ENCODE measurements around the gene ANKRD11. TPM values are rescaled to one million over a fixed set of nuclear protein-coding genes. Genes with fewer than 3 reads are reported as not detected.

ANKRD11 gene
- polyA plus RNA-seq, 2 donors = 37.1 to 73.5 TPM

DNA sequence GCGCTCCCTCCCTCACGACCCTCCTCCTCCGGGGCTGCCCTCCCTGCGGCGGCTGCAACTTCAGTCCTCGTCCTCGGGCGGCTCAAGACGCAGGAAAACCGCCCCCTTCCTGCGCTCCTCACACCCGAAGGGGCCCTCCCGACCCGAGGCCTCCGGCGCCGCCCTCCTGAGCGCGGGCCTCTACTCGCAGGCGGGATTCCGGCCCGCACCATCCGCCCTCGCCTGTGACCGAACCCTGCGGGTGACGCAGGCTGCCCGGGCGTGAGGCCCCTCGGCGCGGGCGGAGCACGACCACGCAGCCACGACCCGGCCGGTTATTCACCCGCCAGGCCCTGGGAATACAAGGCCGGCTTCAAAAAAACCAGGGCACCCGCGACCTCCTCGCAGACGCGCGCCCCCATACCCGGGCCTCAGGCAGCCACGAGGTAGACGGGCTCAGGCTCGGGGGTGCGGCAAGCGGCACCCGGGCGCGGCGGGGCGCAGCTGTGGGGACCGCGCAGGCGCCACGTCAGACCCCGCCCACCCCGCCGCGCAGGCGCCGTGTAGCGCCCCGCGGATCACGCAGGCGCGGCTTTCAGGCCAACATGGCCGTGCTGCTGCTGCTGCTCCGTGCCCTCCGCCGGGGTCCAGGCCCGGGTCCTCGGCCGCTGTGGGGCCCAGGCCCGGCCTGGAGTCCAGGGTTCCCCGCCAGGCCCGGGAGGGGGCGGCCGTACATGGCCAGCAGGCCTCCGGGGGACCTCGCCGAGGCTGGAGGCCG lies 17.7 kb upstream of the ANKRD11 start, which contains the start of gene SPG7:
TSS of gene SPG7 (plus strand) at position 570 of the 757 bp plus-strand sequence. CDS start at position 585, 15 bp downstream.
- WGBS, 2 donors = 0% methylated on average over 83 to 90 of the region's 90 CpGs
- H3K4me1 ChIP-seq (ENCODE audit: control insufficient read depth in 2 of 2, insufficient read depth in 2 of 2, low read length in 1 of 2) = peaks cover 5 to 13% of the 10 kb centered on the region in 2 donors
- no peaks in the 10 kb centered on the region for H3K9me3 ChIP-seq (ENCODE audit: control insufficient read depth in 2 of 2, insufficient read depth in 1 of 2, low read depth in 1 of 2, low read length in 1 of 2)
- no peaks in the 10 kb centered on the region for H3K27me3 ChIP-seq (ENCODE audit: control insufficient read depth in 1 of 2, insufficient read depth in 2 of 2, low read length in 2 of 2)
- peaks cover 5 to 10% of the 10 kb centered on the region in 2 donors for H3K36me3 ChIP-seq (ENCODE audit: control insufficient read depth in 2 of 2, insufficient read depth in 2 of 2, low read length in 1 of 2)
- H3K27ac ChIP-seq (ENCODE audit: low read depth in 2 of 2, low read length in 1 of 2) = peak within 1 kb of the TSS; percentile 94 to 96
- H3K4me3 ChIP-seq (ENCODE audit: low read depth in 1 of 2, low read length in 2 of 2) = peak within 1 kb of the TSS; percentile 88 to 93

DNA sequence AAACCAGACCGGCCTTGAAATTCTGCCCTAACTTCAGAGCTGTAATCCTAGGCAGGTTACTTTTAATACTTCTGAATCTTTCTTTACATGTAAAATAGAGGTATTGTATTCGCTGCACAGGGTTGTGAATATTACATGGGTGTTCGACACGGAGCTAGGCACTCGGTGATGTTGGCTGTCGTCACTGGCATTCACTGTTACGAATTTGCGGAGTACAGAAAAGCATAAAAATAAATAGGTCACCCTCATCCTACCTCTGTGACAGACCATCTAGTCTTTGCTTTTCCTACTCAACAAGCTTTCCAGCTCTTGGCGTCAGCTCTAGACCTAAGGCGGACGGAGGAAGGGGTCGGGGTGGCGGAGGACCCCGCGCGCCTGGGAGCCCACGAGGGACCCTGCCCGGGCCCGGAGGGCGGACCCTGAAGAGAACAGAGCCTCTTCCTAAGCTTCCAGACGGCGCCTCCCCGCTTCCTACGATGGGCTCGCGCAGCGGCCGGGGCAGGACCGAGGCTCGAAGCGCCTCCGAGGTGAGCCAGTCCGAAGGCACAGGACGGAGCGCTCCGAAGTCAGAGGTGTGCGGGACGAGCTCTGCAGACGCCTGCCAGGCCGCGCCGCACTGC lies 17.0 kb upstream of the ANKRD11 start:
- H3K9me3 ChIP-seq (ENCODE audit: control insufficient read depth in 2 of 2, insufficient read depth in 1 of 2, low read depth in 1 of 2, low read length in 1 of 2) = no peaks in the 10 kb centered on the region
- no peaks in the 10 kb centered on the region for H3K27me3 ChIP-seq (ENCODE audit: control insufficient read depth in 1 of 2, insufficient read depth in 2 of 2, low read length in 2 of 2)
- peaks cover 5 to 7% of the 10 kb centered on the region in 2 donors for H3K36me3 ChIP-seq (ENCODE audit: control insufficient read depth in 2 of 2, insufficient read depth in 2 of 2, low read length in 1 of 2)
- 11 to 12% methylated on average over 35 to 42 of the region's 42 CpGs for WGBS, 2 donors
- peak overlapping the region; percentile 94 to 96 for H3K27ac ChIP-seq (ENCODE audit: low read depth in 2 of 2, low read length in 1 of 2)
- H3K4me3 ChIP-seq (ENCODE audit: low read depth in 1 of 2, low read length in 2 of 2) = peak overlapping the region; percentile 88 to 93
- peaks cover 5 to 13% of the 10 kb centered on the region in 2 donors for H3K4me1 ChIP-seq (ENCODE audit: control insufficient read depth in 2 of 2, insufficient read depth in 2 of 2, low read length in 1 of 2)

DNA sequence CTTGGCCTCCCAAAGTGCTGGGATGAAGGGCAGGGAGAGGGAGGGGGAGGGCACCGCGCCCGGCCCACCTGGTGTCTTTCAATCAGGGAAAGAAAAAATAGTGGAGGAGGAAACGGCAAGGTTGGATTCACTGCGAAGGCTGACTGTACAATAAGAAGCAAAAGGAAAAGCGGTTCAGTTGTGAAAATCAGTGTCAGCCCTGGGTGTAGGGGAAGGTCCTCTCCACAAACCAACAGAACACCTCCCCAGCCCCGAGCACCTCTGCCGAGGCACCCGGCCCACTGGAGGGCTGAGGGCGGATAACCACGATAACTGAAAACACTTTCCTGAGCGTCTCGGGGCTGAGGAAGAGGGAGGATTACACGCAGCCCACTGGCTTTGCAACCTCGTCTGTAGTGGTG lies 16.4 kb upstream of the ANKRD11 start:
- Histone ChIP-seq H3K4me3 (ENCODE audit: low read depth in 1 of 2, low read length in 2 of 2) (peak overlapping the region in 1 of 2 donors; percentile 88), H3K4me1 (ENCODE audit: control insufficient read depth in 2 of 2, insufficient read depth in 2 of 2, low read length in 1 of 2) (peaks cover 5 to 13% of the 10 kb centered on the region in 2 donors), H3K36me3 (ENCODE audit: control insufficient read depth in 2 of 2, insufficient read depth in 2 of 2, low read length in 1 of 2) (peaks cover 5 to 7% of the 10 kb centered on the region in 2 donors), H3K27me3 (ENCODE audit: control insufficient read depth in 1 of 2, insufficient read depth in 2 of 2, low read length in 2 of 2) (no peaks in the 10 kb centered on the region), H3K9me3 (ENCODE audit: control insufficient read depth in 2 of 2, insufficient read depth in 1 of 2, low read depth in 1 of 2, low read length in 1 of 2) (no peaks in the 10 kb centered on the region), H3K27ac (ENCODE audit: low read depth in 2 of 2, low read length in 1 of 2) (peak overlapping the region; percentile 94 to 96)
- WGBS, 2 donors = 48 to 65% methylated on average over 15 of the region's 15 CpGs

DNA sequence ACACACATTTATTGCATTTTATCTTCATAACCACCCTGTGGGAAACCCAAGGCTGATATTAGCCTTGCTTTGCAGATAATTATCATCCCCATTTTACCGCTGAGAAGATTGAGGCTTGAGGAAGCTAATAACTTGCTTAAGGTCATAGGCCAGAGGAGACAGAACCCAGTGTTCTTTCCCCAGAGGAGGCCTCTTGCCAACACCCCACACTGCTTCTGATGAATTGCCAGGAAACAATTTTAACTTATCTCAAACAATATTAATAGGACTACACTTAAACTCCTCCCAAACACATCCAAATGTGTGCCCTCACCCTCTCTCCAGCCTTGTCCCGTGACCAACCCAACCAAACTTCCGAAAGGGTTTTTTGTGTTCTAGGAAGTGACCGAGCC lies 15.7 kb upstream of the ANKRD11 start:
- Histone ChIP-seq H3K9me3 (ENCODE audit: control insufficient read depth in 2 of 2, insufficient read depth in 1 of 2, low read depth in 1 of 2, low read length in 1 of 2) (no peaks in the 10 kb centered on the region), H3K27me3 (ENCODE audit: control insufficient read depth in 1 of 2, insufficient read depth in 2 of 2, low read length in 2 of 2) (no peaks in the 10 kb centered on the region), H3K27ac (ENCODE audit: low read depth in 2 of 2, low read length in 1 of 2) (peak overlapping the region; percentile 97 to 98), H3K4me3 (ENCODE audit: low read depth in 1 of 2, low read length in 2 of 2) (peak overlapping the region in 1 of 2 donors; percentile 13), H3K36me3 (ENCODE audit: control insufficient read depth in 2 of 2, insufficient read depth in 2 of 2, low read length in 1 of 2) (peaks cover under 1 to 4% of the 10 kb centered on the region in 2 donors), H3K4me1 (ENCODE audit: control insufficient read depth in 2 of 2, insufficient read depth in 2 of 2, low read length in 1 of 2) (peaks cover 5 to 13% of the 10 kb centered on the region in 2 donors)
- 73 to 80% methylated on average over 4 of the region's 4 CpGs for WGBS, 2 donors

DNA sequence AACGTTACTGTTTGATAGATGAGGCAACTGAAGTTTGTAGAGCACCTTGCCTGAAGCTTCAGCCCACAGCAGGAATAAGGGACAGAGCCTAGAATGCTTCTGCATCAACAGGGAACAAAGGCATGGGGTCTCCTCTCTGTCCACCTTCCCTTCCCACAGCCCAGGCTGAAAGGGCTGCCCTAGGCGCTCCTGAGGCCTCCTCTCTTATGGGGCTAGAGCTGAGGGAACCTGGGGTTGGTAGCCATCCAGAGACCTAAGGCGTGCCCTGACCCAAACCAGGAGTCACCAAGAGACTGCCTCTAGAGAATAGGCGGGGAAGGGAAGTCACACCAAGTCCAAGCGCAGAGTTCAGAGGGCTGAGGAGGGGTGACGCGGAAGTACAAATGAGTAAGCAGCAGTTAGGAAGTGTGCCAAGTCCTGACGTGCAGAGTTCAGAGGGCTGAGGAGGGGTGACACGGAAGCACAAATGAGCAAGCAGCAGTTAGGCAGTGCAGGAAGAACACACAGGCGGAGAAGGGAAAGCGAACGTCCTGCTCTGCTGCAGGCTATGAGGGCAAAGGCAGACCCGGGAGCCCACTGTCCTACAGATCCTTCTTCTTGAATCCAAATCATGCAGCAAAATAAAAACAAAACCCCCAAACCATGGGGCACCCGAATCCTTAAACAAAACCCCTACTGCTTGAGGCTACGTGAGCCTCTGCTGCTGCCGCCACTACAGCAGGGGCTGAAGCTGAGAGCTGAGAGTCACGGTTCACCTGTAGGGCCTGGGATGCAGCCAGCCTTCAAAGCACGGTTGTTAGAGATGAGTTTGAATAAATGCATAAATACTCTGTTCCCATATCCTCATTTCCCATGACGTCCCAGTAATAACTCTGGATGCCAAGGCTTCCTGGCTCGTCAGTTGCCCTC lies 15.1 kb upstream of the ANKRD11 start:
- Histone ChIP-seq H3K27ac (ENCODE audit: low read depth in 2 of 2, low read length in 1 of 2) (peak overlapping the region; percentile 97 to 98), H3K36me3 (ENCODE audit: control insufficient read depth in 2 of 2, insufficient read depth in 2 of 2, low read length in 1 of 2) (peaks cover 0 to under 1% of the 10 kb centered on the region in 2 donors), H3K9me3 (ENCODE audit: control insufficient read depth in 2 of 2, insufficient read depth in 1 of 2, low read depth in 1 of 2, low read length in 1 of 2) (no peaks in the 10 kb centered on the region), H3K4me1 (ENCODE audit: control insufficient read depth in 2 of 2, insufficient read depth in 2 of 2, low read length in 1 of 2) (peaks cover 5 to 13% of the 10 kb centered on the region in 2 donors), H3K27me3 (ENCODE audit: control insufficient read depth in 1 of 2, insufficient read depth in 2 of 2, low read length in 2 of 2) (no peaks in the 10 kb centered on the region), H3K4me3 (ENCODE audit: low read depth in 1 of 2, low read length in 2 of 2) (peak overlapping the region in 1 of 2 donors; percentile 13)
- 21 to 24% methylated on average over 20 of the region's 20 CpGs for WGBS, 2 donors

DNA sequence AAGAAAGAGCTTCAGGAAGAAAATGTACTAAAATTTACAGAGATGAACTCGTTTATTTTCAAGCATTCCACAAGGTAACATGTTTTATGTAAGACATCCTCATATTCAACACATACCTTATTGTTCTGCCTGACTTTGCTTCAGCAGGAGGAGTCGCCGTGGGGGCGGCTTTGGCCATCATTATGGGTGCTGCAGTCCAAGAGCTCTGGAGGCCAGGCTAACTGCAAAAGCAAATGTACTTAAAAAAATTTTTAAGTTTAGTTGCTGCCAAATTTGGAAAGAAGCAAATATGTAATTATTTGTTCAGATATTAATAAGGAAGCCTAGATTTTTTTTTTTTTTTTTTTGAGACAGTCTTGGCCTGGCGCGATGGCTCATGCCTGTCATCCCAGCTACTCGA lies 13.7 kb upstream of the ANKRD11 start:
- H3K4me3 ChIP-seq (ENCODE audit: low read depth in 1 of 2, low read length in 2 of 2) = no peak overlapping the region
- 75 to 80% methylated on average over 7 of the region's 7 CpGs for WGBS, 2 donors
- peaks cover 5 to 13% of the 10 kb centered on the region in 2 donors for H3K4me1 ChIP-seq (ENCODE audit: control insufficient read depth in 2 of 2, insufficient read depth in 2 of 2, low read length in 1 of 2)
- H3K36me3 ChIP-seq (ENCODE audit: control insufficient read depth in 2 of 2, insufficient read depth in 2 of 2, low read length in 1 of 2) = no peaks in the 10 kb centered on the region
- no peaks in the 10 kb centered on the region for H3K9me3 ChIP-seq (ENCODE audit: control insufficient read depth in 2 of 2, insufficient read depth in 1 of 2, low read depth in 1 of 2, low read length in 1 of 2)
- H3K27me3 ChIP-seq (ENCODE audit: control insufficient read depth in 1 of 2, insufficient read depth in 2 of 2, low read length in 2 of 2) = no peaks in the 10 kb centered on the region
- no peak overlapping the region for H3K27ac ChIP-seq (ENCODE audit: low read depth in 2 of 2, low read length in 1 of 2)

DNA sequence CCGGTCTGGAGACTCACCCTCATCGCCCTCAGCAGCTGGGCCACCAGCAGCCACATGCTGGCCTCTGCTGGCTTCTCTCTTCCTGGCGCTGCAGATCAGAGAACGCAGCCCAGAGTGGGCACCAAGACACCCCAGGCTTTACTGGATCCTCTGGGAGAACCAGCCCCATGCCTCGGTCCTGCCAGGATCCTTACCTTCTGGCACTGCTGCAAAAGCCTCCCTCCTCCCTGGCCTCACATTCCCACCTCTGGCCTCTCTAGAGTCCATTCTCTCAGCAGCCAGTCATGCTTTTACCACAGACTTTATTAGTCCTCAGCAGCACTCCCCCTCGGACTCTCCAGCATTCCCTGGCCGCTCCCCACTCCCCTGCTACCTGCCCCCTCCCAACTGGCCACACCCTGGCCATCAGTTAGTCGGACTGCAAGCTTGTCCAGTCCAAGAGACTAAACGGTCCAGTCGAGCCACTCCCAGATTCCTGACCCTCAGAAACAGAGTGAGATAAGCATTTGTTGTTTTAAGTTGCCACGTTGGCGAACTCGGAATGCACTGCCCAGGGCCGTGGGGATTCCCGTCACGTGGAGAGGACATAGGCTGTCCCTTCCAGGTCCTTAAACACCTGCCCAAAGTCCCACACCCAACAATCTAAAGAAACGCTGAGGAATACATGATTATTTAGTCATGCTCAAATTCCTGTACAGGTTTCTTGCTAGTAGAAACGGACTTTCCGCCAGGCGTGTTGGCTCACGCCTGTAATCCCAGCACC lies 11.9 kb upstream of the ANKRD11 start:
- Histone ChIP-seq H3K36me3 (ENCODE audit: control insufficient read depth in 2 of 2, insufficient read depth in 2 of 2, low read length in 1 of 2) (peaks cover 0 to 2% of the 10 kb centered on the region in 2 donors), H3K9me3 (ENCODE audit: control insufficient read depth in 2 of 2, insufficient read depth in 1 of 2, low read depth in 1 of 2, low read length in 1 of 2) (no peaks in the 10 kb centered on the region), H3K27me3 (ENCODE audit: control insufficient read depth in 1 of 2, insufficient read depth in 2 of 2, low read length in 2 of 2) (no peaks in the 10 kb centered on the region), H3K27ac (ENCODE audit: low read depth in 2 of 2, low read length in 1 of 2) (peak overlapping the region in 1 of 2 donors; percentile 54), H3K4me1 (ENCODE audit: control insufficient read depth in 2 of 2, insufficient read depth in 2 of 2, low read length in 1 of 2) (peaks cover 5 to 11% of the 10 kb centered on the region in 2 donors), H3K4me3 (ENCODE audit: low read depth in 1 of 2, low read length in 2 of 2) (no peak overlapping the region)
- 46 to 48% methylated on average over 21 of the region's 21 CpGs for WGBS, 2 donors

DNA sequence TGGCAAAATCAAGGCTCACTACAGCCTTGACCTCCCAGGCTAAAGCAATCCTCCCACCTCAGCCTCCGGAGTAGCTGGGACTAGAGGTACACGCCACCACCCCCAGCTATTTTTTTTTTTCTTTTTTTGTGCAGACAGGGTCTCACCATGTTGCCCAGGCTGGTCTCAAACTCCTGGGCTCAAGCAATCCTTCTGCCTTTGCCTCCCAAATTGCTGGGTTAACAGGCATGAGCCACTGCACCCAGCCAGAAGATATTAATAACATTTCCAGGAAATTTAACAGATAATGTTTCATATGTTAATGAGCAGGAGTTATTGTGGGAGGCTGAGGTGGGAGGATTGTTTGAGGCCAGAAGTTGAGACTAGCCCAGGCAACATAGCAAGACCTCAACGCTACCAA lies 9.4 kb upstream of the ANKRD11 start:
- Histone ChIP-seq H3K27ac (ENCODE audit: low read depth in 2 of 2, low read length in 1 of 2) (no peak overlapping the region), H3K4me1 (ENCODE audit: control insufficient read depth in 2 of 2, insufficient read depth in 2 of 2, low read length in 1 of 2) (peaks cover 0 to 2% of the 10 kb centered on the region in 2 donors), H3K36me3 (ENCODE audit: control insufficient read depth in 2 of 2, insufficient read depth in 2 of 2, low read length in 1 of 2) (peaks cover 0 to 6% of the 10 kb centered on the region in 2 donors), H3K27me3 (ENCODE audit: control insufficient read depth in 1 of 2, insufficient read depth in 2 of 2, low read length in 2 of 2) (no peaks in the 10 kb centered on the region), H3K4me3 (ENCODE audit: low read depth in 1 of 2, low read length in 2 of 2) (no peak overlapping the region), H3K9me3 (ENCODE audit: control insufficient read depth in 2 of 2, insufficient read depth in 1 of 2, low read depth in 1 of 2, low read length in 1 of 2) (no peaks in the 10 kb centered on the region)
- 95 to 96% methylated on average over 3 of the region's 3 CpGs for WGBS, 2 donors

Data from esophagus (tissue), 2 donors.